Activated effector memory CD4-positive, alpha-beta T cell treated with Interleukin-2 at 50 U/mL for 16 hours (primary cell): ENCODE measurements around the gene VPS13A.

ENCODE experiments used
- DNase-seq: peaks from one replicate; pipeline ENCODE4 v3.0.0-alpha.2; 2020

Gene VPS13A

DNA sequence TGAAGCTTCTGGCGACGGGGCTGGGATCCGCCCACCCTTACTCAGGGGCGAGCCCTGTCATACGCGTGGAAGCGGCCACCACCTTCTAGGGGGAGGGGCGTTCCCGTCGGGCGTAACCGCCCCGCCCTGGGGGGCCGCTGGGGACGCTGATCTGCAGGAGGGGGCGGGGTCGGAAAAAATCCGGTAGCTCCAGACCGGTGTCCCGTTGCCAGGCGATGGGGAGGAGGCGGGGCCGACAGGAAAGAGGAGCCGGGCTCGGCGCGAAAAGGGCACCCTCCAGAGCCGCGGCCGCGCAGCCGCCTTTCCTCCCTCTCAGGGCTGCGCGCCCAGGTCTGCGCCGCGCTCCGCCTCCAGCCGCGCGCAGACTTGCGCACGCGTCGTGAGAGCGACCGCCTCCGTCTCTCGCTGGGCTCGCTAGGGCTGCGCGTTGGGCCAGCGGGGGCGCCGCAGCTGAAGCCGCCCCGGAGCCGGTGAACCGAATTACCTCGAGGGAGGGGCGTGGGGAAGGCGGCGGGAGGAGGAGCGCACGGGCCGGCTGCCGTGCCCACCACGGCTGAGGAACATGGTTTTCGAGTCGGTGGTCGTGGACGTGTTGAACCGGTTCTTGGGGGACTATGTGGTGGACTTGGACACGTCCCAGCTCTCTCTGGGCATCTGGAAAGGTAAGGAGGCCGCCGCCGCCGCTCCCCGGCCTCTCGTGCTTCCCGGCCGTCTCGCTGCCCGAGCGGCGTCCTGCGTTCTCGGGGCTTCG lies at the start of gene VPS13A:
TSS of gene VPS13A (plus strand) at position 392 of the 751 bp plus-strand sequence. CDS start at position 563, 171 bp downstream.
- DNase-seq, result peak; percentile 87

DNA sequence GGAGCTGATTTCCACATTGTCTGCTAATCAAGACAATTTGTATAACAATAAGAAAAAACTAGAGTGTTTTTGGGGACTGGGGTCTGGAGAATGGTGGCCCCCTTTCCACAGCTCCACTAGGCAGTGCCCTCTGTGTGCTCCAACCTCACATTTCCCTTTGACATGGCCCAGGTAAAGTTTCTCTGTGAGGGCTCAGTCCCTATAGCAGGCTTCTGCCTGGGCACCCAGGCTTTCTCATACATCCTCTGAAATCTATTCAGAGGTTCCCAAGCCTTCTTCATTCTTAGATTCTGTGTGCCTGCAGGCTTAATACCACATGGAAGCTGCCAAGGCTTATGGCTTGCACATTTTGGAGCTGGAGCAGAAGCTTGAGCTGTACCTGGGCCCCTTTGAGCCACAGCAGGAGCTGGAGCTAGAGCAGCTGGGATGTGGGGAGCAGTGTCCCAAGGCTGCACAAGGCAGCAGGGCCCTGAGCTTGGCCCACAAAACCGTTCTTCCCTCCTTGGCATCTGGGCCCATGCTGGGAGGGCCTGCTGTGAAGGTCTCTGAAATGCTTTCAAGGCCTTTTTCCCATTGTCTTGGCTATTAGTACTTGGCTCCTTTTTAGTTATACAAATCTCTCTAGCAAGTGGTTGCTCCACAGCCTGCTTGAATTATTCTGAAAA lies 49.1 kb upstream of the VPS13A start:
- no peak for DNase-seq

GRCh38 chr9:77131399-77131798 lies 45.9 kb upstream of the VPS13A start:
- no peak for DNase-seq

DNA sequence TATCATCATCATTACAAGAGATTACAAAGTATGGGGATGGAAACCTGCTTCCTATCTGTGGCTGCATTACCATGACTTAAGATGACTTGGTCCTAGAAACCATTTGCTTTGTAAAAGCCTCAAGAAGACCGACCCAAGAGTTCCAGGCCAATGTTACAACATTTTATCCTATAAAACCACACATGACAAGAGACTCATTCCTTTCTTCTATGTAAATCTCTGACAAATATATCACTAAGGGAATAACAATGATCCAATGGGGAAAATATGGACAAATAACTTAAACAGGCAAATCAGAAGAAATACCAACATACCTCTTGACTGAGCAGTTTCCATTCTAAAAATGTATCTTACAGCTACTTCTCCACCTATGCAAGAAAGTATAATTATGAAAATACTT lies 44.3 kb upstream of the VPS13A start:
- no peak for DNase-seq

DNA sequence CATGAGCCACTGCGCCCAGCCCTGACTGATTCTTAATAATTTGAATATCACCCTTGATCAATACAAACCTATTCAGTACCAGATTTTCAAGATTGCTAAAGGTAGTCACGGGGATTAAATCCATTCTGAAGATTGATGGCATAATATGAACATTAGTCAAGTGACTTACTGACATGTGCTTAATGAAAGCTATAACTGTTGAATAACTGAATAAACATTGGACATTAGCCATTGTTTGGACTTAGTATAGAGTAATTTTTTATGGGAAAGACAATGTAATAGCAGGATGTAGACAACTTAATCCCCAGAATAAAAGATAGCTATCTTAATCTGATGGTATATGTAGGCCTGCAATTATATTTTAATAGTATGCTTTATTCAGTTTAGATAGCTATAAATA lies 35.0 kb upstream of the VPS13A start:
- DNase-seq, result no peak

- no peak for DNase-seq
These were observed 27.5 kb upstream of the VPS13A start for GRCh38 chr9:77149879-77150278.

GRCh38 chr9:77152289-77152688 lies 25.0 kb upstream of the VPS13A start:
- DNase-seq, result no peak

GRCh38 chr9:77156646-77157371 lies 20.5 kb upstream of the VPS13A start:
- no peak for DNase-seq

DNA sequence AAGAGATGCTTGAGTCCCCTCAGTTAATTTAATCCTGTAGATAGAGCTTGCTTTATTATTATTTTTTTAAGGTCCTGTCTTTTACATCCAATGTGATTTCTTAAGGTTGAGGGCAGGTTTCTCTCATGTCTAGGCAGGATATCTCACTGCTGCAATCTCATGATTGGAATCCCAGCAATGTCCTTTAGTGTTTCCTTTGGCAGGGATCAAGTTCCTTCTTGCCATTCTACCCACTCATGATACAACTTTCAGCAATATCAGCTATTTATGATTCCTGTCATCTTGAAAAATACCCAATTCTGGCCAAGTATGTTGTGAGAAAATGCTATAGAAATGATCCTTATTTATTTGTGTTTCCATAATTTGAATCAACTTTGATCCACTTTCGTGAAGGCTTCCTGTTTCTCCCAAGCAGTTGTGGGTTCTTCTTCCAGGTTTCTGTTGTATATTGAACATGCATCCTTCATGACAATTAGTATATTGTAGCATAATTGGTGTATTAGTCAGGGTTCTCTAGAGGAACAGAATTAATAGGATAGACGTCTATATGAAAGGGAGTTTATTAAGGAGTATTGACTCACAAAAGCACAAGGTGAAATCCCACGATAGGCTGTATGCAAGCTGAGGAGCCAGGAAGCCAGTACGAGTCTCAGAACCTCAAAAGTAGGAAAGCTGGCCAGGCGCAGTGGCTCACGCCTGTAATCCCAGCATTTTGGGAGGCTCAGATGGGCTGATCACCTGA lies 18.4 kb upstream of the VPS13A start:
- no peak for DNase-seq

- no peak for DNase-seq
These were observed 16.1 kb upstream of the VPS13A start for GRCh38 chr9:77161191-77161590.

GRCh38 chr9:77161966-77162365 lies 15.4 kb upstream of the VPS13A start:
- DNase-seq, result no peak

GRCh38 chr9:77162366-77162765 lies 15.0 kb upstream of the VPS13A start:
- no peak for DNase-seq

- no peak for DNase-seq
These were observed 13.4 kb upstream of the VPS13A start for GRCh38 chr9:77163884-77164283.

- no peak for DNase-seq
These were observed 11.1 kb upstream of the VPS13A start for GRCh38 chr9:77166193-77166592.

GRCh38 chr9:77170991-77171699 lies 6.2 kb upstream of the VPS13A start:
- no peak for DNase-seq

DNA sequence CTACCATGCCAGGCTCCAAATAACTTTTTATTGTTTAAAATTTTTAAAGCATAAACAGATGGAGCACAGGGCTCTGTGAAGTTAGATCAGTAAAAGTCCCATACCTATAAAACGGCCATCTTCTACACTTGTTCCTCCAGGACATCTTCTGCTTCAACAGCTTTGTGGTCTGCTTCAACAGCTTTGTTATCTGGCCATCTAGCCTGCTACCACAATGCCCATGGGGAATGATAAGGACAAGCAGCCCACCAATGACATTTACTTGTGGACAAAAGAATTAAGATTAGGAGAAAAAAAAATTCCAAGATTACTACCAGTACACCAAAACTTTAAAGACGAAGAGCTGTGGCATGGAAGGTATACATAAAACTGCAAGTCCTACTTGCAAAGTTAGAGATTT lies 2.2 kb upstream of the VPS13A start:
- DNase-seq, result no peak

- DNase-seq, result no peak
These were observed 1.2 kb upstream of the VPS13A start for GRCh38 chr9:77176106-77176505.

GRCh38 chr9:77176686-77177142 lies 620 bp upstream of the VPS13A start:
- DNase-seq, result no peak

GRCh38 chr9:77177894-77178794 lies 810 bp downstream of the VPS13A start:
- DNase-seq, result peak; percentile 35

- DNase-seq, result no peak
These were observed 2.7 kb downstream of the VPS13A start for GRCh38 chr9:77180056-77180455.

DNA sequence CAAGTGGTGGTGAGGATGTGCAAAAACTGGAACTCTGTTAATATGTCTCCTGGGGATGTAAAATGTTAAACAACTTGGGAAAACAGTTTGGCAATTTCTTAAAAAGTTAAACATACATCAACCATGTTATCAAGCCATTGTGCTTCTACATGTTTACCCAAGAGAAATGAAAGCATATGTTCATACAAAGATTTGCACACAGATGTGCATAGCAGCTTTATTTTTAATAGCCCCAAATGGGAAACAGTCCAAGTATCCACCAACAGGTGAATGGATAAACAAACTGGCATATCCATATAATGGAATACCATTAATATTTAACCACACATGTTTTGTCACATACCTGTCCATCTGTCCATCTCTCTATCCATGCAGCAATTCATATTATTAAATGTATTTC lies 6.2 kb downstream of the VPS13A start:
- no peak for DNase-seq
